Progenitor cell of endocrine pancreas (in vitro differentiated cells): ENCODE measurements around the gene TNP2. TPM values are rescaled to one million over a fixed set of nuclear protein-coding genes. Genes with fewer than 3 reads are reported as not detected.
"Not testable (repeated sequence)": the region's sequence is repeated elsewhere in the genome, so short reads cannot be mapped to it uniquely, and the experiment has no call there.

Experiments used
- DNase-seq: peaks from one replicate; pipeline ENCODE4 v3.0.0; 2021; ENCODE audit warnings: low spot score; ENCODE audit not compliant: unreplicated experiment
- H3K27ac Mint-ChIP-seq: 2 replicates; pipeline ENCODE4 v1.8.0; 2021; ENCODE audit warnings: mild to moderate bottlenecking, moderate library complexity, mixed read lengths
- H3K27me3 Mint-ChIP-seq: 2 replicates; pipeline ENCODE4 v1.8.0; 2021; ENCODE audit warnings: mixed read lengths
- H3K36me3 Mint-ChIP-seq: 2 replicates; pipeline ENCODE4 v1.8.0; 2022; ENCODE audit warnings: mixed read lengths; ENCODE audit not compliant: insufficient read depth
- H3K4me1 Mint-ChIP-seq: 2 replicates; pipeline ENCODE4 v1.8.0; 2021; ENCODE audit warnings: low read depth, mixed read lengths
- H3K4me3 Mint-ChIP-seq: 2 replicates; pipeline ENCODE4 v1.8.0; 2021; ENCODE audit warnings: low read depth, mild to moderate bottlenecking, moderate library complexity, mixed read lengths
- H3K9me3 Mint-ChIP-seq: 2 replicates; pipeline ENCODE4 v1.8.0; 2021; ENCODE audit warnings: low read depth, mixed read lengths
- microRNA-seq: library from miRNA; unstranded; fragments of <30 nt; microRNA quantifications from one replicate; pipeline ENCODE4 v1.1.0, GENCODE V29; 2020; ENCODE audit warnings: borderline number of aligned reads; ENCODE audit not compliant: unreplicated experiment
- total RNA-seq: library from RNA; stranded (reverse); gene quantifications from 2 replicates; pipeline ENCODE4 v1.2.1, GENCODE V29; 2021
- TF ChIP-seq, protein P1 (sequence below): fragments of 200-600 bp; sonication (generic); IDR thresholded peaks from one replicate; pipeline ENCODE4 v1.5.0; 2021; ENCODE audit warnings: antibody characterized with exemption, mild to moderate bottlenecking; ENCODE audit not compliant: unreplicated experiment

Gene TNP2
- total RNA-seq, 1 donor from 2014 or later: not detected

DNA sequence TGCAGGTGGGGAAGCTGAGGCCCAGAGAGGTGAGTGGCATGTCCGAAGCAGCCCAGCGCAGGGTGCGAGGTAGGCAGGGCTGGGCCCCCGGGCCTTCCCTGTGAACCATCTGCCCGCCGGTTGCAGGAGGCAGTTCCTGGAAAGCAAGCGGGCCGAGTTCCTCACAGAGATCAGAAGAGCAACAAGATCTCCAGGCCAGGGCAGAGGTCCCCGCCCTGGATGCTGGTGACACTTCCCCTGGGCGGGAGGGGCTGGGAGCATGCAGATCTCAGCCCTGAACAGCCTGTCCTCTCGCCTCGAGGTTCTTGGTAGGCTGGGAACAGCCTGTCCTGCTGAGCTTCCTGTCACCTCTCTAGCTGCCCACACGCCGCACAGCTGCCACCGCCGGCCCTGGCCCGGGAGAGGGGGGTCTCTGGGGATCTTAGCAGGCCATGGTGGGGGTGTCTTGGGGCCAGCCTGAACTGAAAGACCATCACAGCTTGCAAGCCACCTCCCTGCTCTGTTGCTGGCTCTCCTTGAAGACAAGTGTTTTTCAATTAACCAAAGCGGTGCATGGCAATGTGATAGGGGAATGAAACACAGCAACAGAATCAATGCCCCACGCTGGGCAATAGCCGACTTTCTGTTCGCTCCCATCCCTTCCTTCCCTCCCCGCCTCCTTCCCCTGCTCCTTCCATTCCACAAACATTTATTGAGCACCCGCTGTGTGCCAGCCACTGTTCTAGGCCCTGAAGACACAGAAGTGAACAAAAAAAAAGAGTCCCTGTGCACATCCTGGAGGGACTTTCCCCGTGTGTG lies 44.8 kb downstream of the TNP2 start:
- no peak for DNase-seq
- Mint-ChIP-seq H3K27ac (no peak overlapping the region), H3K4me3 (no peak overlapping the region), H3K36me3 (no peaks in the 10 kb centered on the region), H3K4me1 (no peaks in the 10 kb centered on the region), H3K9me3 (no peaks in the 10 kb centered on the region), H3K27me3 (peaks cover 11% of the 10 kb centered on the region)
- TF ChIP-seq, protein P1, sequence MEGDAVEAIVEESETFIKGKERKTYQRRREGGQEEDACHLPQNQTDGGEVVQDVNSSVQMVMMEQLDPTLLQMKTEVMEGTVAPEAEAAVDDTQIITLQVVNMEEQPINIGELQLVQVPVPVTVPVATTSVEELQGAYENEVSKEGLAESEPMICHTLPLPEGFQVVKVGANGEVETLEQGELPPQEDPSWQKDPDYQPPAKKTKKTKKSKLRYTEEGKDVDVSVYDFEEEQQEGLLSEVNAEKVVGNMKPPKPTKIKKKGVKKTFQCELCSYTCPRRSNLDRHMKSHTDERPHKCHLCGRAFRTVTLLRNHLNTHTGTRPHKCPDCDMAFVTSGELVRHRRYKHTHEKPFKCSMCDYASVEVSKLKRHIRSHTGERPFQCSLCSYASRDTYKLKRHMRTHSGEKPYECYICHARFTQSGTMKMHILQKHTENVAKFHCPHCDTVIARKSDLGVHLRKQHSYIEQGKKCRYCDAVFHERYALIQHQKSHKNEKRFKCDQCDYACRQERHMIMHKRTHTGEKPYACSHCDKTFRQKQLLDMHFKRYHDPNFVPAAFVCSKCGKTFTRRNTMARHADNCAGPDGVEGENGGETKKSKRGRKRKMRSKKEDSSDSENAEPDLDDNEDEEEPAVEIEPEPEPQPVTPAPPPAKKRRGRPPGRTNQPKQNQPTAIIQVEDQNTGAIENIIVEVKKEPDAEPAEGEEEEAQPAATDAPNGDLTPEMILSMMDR: no peak

DNA sequence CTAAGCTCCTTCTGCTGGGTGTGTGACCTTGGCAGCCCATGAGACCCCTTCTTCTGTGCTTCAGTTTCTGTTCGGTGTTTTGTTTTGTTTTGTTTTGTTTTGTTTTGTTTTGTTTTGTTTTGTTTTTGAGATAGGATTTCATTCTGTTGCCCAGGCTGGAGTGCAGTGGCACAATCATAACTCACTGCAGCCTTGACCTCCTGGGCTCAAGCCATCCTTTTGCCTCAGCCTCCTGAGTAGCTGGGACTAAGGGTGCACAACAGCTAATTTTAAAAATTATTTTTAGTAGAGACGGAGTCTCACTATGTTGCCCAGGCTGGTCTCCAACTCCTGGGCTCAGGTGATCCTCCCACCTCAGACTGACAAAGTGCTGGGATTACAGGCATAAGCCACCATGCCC lies 48.6 kb downstream of the TNP2 start:
- H3K27ac Mint-ChIP-seq, H3K4me1 Mint-ChIP-seq: not testable (repeated sequence)

DNA sequence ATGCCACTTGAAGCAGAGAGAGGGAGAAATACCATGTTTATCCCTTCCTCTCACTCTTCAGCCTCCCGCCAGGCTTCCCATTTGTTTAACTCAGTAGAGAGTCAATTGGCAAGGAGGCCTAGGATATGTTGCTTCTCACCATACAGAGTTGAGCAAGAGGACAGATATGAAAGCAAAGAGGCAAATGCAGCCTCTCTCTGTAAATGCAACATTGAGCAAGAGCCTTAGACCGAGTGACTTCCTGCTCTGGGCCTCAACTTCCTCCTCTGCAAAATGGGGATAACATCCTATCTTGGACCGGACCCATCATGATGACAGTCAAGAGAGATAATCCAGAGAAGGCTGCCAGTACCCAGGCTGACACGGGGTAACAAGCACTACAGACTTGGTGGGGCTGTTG lies 49.9 kb downstream of the TNP2 start:
- peaks cover 14% of the 10 kb centered on the region for H3K9me3 Mint-ChIP-seq
- no peak overlapping the region for H3K27ac Mint-ChIP-seq
- no peaks in the 10 kb centered on the region for H3K36me3 Mint-ChIP-seq
- H3K4me1 Mint-ChIP-seq: no peaks in the 10 kb centered on the region
- H3K27me3 Mint-ChIP-seq: peaks cover 2% of the 10 kb centered on the region
- TF ChIP-seq, protein P1: no peak
- no peak for DNase-seq
- H3K4me3 Mint-ChIP-seq: no peak overlapping the region

More for the DNA sequence above, 48.6 kb downstream of the TNP2 start:
- not testable (repeated sequence) for DNase-seq, H3K4me3 Mint-ChIP-seq, H3K27me3 Mint-ChIP-seq, H3K36me3 Mint-ChIP-seq
- peaks cover 14% of the 10 kb centered on the region for H3K9me3 Mint-ChIP-seq

DNA sequence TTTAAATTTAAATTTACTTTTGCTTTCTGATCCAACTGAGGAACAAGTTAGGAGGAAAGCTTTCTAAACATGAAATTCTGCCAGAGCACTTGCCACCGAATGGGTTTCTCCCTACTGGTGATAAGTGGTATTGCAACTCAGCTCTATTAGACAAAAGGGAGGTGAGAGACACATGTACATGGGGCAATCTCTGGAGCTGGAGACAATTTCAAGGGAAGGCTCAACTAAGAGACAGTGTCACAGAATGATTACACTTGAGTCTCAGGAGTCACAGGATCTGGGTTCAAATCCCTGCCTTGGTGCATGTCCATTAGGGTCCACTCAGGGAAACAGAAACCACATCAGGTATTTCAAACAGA lies 50.5 kb downstream of the TNP2 start:
- no peaks in the 10 kb centered on the region for H3K36me3 Mint-ChIP-seq
- TF ChIP-seq, protein P1: peak; percentile 49
- H3K9me3 Mint-ChIP-seq: peaks cover 14% of the 10 kb centered on the region
- DNase-seq: no peak
- H3K27me3 Mint-ChIP-seq: no peaks in the 10 kb centered on the region
- H3K27ac Mint-ChIP-seq: no peak overlapping the region
- H3K4me3 Mint-ChIP-seq: no peak overlapping the region
- no peaks in the 10 kb centered on the region for H3K4me1 Mint-ChIP-seq

Small RNAs within 50 kb of the gene (microRNA-seq; reads per million reads assigned to microRNA genes)
- gene MIR548H2: not detected

Other genes with a start within 250 kb of the TNP2 start
- 6.6 and 6.8 TPM in 2 replicates for gene SOCS1, start 13.1 kb downstream of the TNP2 start, total RNA-seq
- gene PRM3, start 4.3 kb upstream of the TNP2 start, total RNA-seq: not detected in 2 replicates
- gene PRM2, start 7.2 kb upstream of the TNP2 start, total RNA-seq: not detected in 2 replicates
- gene PRM1, start 12.0 kb upstream of the TNP2 start, total RNA-seq: not detected in 2 replicates
- 32.5 and 33.6 TPM in 2 replicates for gene RMI2, start 76.1 kb upstream of the TNP2 start, total RNA-seq